GM23338 (cell line): ENCODE data around the gene CT45A10. TPM values are rescaled to one million over a fixed set of nuclear protein-coding genes. Genes with fewer than 3 reads are reported as not detected.

Experiments
- ATAC-seq: fragments of 200-7000 bp; cut with Tn5 transposase; 3 replicates; pipeline ENCODE4 v1.9.1; 2020
- DNase-seq: peaks from one replicate; pipeline ENCODE4 v3.0.0-alpha.2; 2015; ENCODE audit warnings: low spot score
- H2AFZ ChIP-seq: fragments of 200-600 bp; sonication (generic); 2 replicates; pipeline ENCODE4 v1.8.0; 2016; ENCODE audit warnings: antibody characterized with exemption, mild to moderate bottlenecking, moderate library complexity
- H3F3A ChIP-seq: fragments of 200-600 bp; sonication (generic); replicated peaks from 2 replicates; pipeline ENCODE4 v1.8.0; 2017; ENCODE audit warnings: antibody characterized with exemption, mixed run types, low read depth
- H3K27ac ChIP-seq: fragments of 200-600 bp; sonication (generic); 2 replicates; pipeline ENCODE4 v1.6.1; 2016; ENCODE audit warnings: low read depth
- H3K27me3 ChIP-seq: fragments of 200-600 bp; sonication (generic); 2 replicates; pipeline ENCODE4 v1.8.0; 2016; ENCODE audit warnings: mild to moderate bottlenecking, mixed run types, moderate library complexity; ENCODE audit not compliant: insufficient read depth
- H3K36me3 ChIP-seq: fragments of 200-600 bp; sonication (generic); 2 replicates; pipeline ENCODE4 v1.8.0; 2016; ENCODE audit warnings: mild to moderate bottlenecking; ENCODE audit not compliant: insufficient read depth
- H3K4me1 ChIP-seq: fragments of 200-600 bp; sonication (generic); 2 replicates; pipeline ENCODE4 v1.8.0; 2016; ENCODE audit warnings: mild to moderate bottlenecking, moderate library complexity; ENCODE audit not compliant: insufficient read depth
- H3K4me2 ChIP-seq: fragments of 200-600 bp; sonication (generic); 2 replicates; pipeline ENCODE4 v1.7.1; 2017; ENCODE audit warnings: mixed run types
- H3K4me3 ChIP-seq: fragments of 200-600 bp; sonication (generic); 2 replicates; pipeline ENCODE4 v1.6.1; 2016; ENCODE audit warnings: mixed run types
- H3K79me2 ChIP-seq: fragments of 200-600 bp; sonication (generic); replicated peaks from 2 replicates; pipeline ENCODE4 v1.8.0; 2017; ENCODE audit warnings: mild to moderate bottlenecking; ENCODE audit not compliant: insufficient read depth
- H3K9me2 ChIP-seq: fragments of 200-600 bp; sonication (generic); 2 replicates; pipeline ENCODE4 v1.8.0; 2017; ENCODE audit not compliant: insufficient read depth
- H4K20me1 ChIP-seq: fragments of 200-600 bp; sonication (generic); replicated peaks from 2 replicates; pipeline ENCODE4 v1.8.0; 2017; ENCODE audit warnings: mild to moderate bottlenecking; ENCODE audit not compliant: insufficient read depth
- H3K27ac Mint-ChIP-seq: 2 replicates; pipeline ENCODE4 v1.8.0; 2020; ENCODE audit warnings: inconsistent platforms, mild to moderate bottlenecking, moderate library complexity, mixed read lengths
- H3K27me3 Mint-ChIP-seq: 3 replicates; pipeline ENCODE4 v1.8.0; 2022; ENCODE audit warnings: low read depth, mild to moderate bottlenecking, moderate library complexity, mixed read lengths, inconsistent platforms; ENCODE audit not compliant: insufficient read depth, poor library complexity
- H3K36me3 Mint-ChIP-seq: 3 replicates; pipeline ENCODE4 v1.8.0; 2021; ENCODE audit warnings: low read depth, mild to moderate bottlenecking, inconsistent platforms, moderate library complexity, mixed read lengths
- H3K4me1 Mint-ChIP-seq: 3 replicates; pipeline ENCODE4 v1.8.0; 2020; ENCODE audit warnings: mild to moderate bottlenecking, inconsistent platforms, mixed read lengths
- H3K4me3 Mint-ChIP-seq: 3 replicates; pipeline ENCODE4 v1.8.0; 2021; ENCODE audit warnings: moderate library complexity, mild to moderate bottlenecking, inconsistent platforms, mixed read lengths
- H3K9me3 Mint-ChIP-seq: 3 replicates; pipeline ENCODE4 v1.8.0; 2020; ENCODE audit warnings: moderate library complexity, mild to moderate bottlenecking, inconsistent platforms, mixed read lengths
- CREB1 ChIP-seq: fragments of 250-450 bp; sonication (Bioruptor Pico); IDR thresholded peaks from 2 replicates; pipeline ENCODE4 v1.5.0; 2020; ENCODE audit warnings: low read depth, mild to moderate bottlenecking, moderate library complexity
- CTCF ChIP-seq, 2 experiments: fragments of 200-600 bp in 1 of 2; sonication (generic) in 1 of 2; conservative IDR thresholded peaks; 2 replicates each; pipeline versions ENCODE4 v1.5.1 to v1.6.1; 2016 to 2017; ENCODE audit warnings: antibody characterized with exemption in 2 of 2, low read depth in 2 of 2, mild to moderate bottlenecking in 2 of 2, moderate library complexity in 1 of 2
- ETS1 ChIP-seq: IDR thresholded peaks from 2 replicates; pipeline ENCODE4 v1.6.1; 2016; ENCODE audit warnings: antibody characterized with exemption
- EZH2 ChIP-seq: fragments of 200-600 bp; sonication (generic); IDR thresholded peaks from one replicate; pipeline ENCODE4 v1.8.0; 2017; ENCODE audit warnings: antibody characterized with exemption, mild to moderate bottlenecking, low read depth; ENCODE audit not compliant: unreplicated experiment
- EZH2phosphoT487 ChIP-seq: fragments of 200-600 bp; sonication (generic); IDR thresholded peaks from one replicate; pipeline ENCODE4 v1.8.1; 2018; ENCODE audit warnings: antibody characterized with exemption; ENCODE audit not compliant: unreplicated experiment
- JUNB ChIP-seq: IDR thresholded peaks from one replicate; pipeline ENCODE4 v1.6.1; 2016; ENCODE audit warnings: antibody characterized with exemption; ENCODE audit not compliant: unreplicated experiment
- NANOG ChIP-seq: IDR thresholded peaks from 2 replicates; pipeline ENCODE4 v1.6.1; 2016; ENCODE audit warnings: antibody characterized with exemption, borderline replicate concordance
- POLR2AphosphoS5 ChIP-seq: IDR thresholded peaks from 2 replicates; pipeline ENCODE4 v1.6.1; 2016; ENCODE audit warnings: antibody characterized with exemption, low read depth
- REST ChIP-seq: IDR thresholded peaks from one replicate; pipeline ENCODE4 v1.6.1; 2018; ENCODE audit warnings: antibody characterized with exemption; ENCODE audit not compliant: unreplicated experiment
- STAT1 ChIP-seq: IDR thresholded peaks from one replicate; pipeline ENCODE4 v1.6.1; 2016; ENCODE audit warnings: antibody characterized with exemption; ENCODE audit not compliant: unreplicated experiment
- ZNF114 ChIP-seq: fragments of 250-450 bp; sonication (Bioruptor Pico); IDR thresholded peaks from 2 replicates; pipeline ENCODE4 v1.5.0; 2020; ENCODE audit warnings: mild to moderate bottlenecking, moderate library complexity
- ZNF331 ChIP-seq: fragments of 250-450 bp; sonication (Bioruptor Pico); IDR thresholded peaks from 2 replicates; pipeline ENCODE4 v1.5.0; 2020; ENCODE audit warnings: low read depth, mild to moderate bottlenecking, moderate library complexity
- polyA plus RNA-seq: library from polyadenylated mRNA; unstranded; fragments of >200 nt; fragmentation: Nextera tagmentation; extraction: Ambion mirVana; gene quantifications from 2 replicates; pipeline ENCODE4 v1.2.1, GENCODE V29; 2016
- total RNA-seq: library from RNA; depleted of rRNA; stranded (reverse); fragments of >200 nt; shearing (Covaris generic); gene quantifications from 2 replicates; pipeline ENCODE4 v1.2.3, GENCODE V29; 2014
- TF ChIP-seq, protein P1 (sequence below): fragments of 250-450 bp; sonication (Bioruptor Pico); IDR thresholded peaks from 2 replicates; pipeline ENCODE4 v1.5.0; 2020; ENCODE audit warnings: mild to moderate bottlenecking, moderate library complexity

Gene CT45A10
- total and polyA plus RNA-seq, 2 experiments from 2014 or later = not detected

DNA sequence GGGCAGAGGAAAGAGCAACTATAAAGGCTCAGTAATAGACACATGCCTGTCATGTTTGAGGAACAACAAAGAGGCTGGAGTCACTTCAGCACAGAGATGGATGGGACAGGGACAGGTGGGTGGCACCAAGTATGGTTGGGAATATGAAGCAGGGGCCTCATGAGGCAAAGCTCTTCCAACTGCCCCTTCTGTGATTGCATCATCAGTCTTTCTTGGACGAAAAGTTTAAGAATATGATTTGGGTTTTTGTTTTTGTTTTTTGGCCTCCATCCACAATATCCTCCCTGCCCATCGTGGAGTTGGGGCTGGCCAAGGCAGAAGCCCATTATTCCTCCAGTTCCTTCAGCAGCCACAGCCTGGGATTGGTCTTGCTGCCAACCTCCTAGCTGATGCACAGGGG lies 34.7 kb upstream of the CT45A10 start:
- DNase-seq (no peak), ATAC-seq (no peak)
- Histone ChIP-seq H3K27ac (no peak overlapping the region), H3K4me1 (no peaks in the 10 kb centered on the region), H4K20me1 (no peaks in the 10 kb centered on the region), H2AFZ (no peak overlapping the region), H3K4me2 (no peak overlapping the region), H3K9me2 (no peaks in the 10 kb centered on the region), H3F3A (no peaks in the 10 kb centered on the region), H3K4me3 (no peak overlapping the region), H3K27me3 (no peaks in the 10 kb centered on the region), H3K79me2 (no peaks in the 10 kb centered on the region), H3K36me3 (no peaks in the 10 kb centered on the region)
- H3K27ac Mint-ChIP-seq = no peak overlapping the region
- H3K9me3 Mint-ChIP-seq = no peaks in the 10 kb centered on the region
- H3K4me3 Mint-ChIP-seq = no peak overlapping the region
- no peaks in the 10 kb centered on the region for H3K4me1 Mint-ChIP-seq
- H3K27me3 Mint-ChIP-seq = peaks cover 7% of the 10 kb centered on the region
- H3K36me3 Mint-ChIP-seq = no peaks in the 10 kb centered on the region
- TF ChIP-seq CREB1 (CRISPR knock-in tag) (no peak), ZNF331 (CRISPR knock-in tag) (no peak), EZH2phosphoT487 (no peak), NANOG (no peak), JUNB (no peak), EZH2 (no peak), REST (no peak), POLR2AphosphoS5 (no peak), STAT1 (no peak), ETS1 (no peak), CTCF (conservative IDR thresholded peaks at IDR 0.05; ENCODE audit: low read depth in 2 of 2) (no peak), ZNF114 (CRISPR knock-in tag) (no peak)
- TF ChIP-seq, protein P1, sequence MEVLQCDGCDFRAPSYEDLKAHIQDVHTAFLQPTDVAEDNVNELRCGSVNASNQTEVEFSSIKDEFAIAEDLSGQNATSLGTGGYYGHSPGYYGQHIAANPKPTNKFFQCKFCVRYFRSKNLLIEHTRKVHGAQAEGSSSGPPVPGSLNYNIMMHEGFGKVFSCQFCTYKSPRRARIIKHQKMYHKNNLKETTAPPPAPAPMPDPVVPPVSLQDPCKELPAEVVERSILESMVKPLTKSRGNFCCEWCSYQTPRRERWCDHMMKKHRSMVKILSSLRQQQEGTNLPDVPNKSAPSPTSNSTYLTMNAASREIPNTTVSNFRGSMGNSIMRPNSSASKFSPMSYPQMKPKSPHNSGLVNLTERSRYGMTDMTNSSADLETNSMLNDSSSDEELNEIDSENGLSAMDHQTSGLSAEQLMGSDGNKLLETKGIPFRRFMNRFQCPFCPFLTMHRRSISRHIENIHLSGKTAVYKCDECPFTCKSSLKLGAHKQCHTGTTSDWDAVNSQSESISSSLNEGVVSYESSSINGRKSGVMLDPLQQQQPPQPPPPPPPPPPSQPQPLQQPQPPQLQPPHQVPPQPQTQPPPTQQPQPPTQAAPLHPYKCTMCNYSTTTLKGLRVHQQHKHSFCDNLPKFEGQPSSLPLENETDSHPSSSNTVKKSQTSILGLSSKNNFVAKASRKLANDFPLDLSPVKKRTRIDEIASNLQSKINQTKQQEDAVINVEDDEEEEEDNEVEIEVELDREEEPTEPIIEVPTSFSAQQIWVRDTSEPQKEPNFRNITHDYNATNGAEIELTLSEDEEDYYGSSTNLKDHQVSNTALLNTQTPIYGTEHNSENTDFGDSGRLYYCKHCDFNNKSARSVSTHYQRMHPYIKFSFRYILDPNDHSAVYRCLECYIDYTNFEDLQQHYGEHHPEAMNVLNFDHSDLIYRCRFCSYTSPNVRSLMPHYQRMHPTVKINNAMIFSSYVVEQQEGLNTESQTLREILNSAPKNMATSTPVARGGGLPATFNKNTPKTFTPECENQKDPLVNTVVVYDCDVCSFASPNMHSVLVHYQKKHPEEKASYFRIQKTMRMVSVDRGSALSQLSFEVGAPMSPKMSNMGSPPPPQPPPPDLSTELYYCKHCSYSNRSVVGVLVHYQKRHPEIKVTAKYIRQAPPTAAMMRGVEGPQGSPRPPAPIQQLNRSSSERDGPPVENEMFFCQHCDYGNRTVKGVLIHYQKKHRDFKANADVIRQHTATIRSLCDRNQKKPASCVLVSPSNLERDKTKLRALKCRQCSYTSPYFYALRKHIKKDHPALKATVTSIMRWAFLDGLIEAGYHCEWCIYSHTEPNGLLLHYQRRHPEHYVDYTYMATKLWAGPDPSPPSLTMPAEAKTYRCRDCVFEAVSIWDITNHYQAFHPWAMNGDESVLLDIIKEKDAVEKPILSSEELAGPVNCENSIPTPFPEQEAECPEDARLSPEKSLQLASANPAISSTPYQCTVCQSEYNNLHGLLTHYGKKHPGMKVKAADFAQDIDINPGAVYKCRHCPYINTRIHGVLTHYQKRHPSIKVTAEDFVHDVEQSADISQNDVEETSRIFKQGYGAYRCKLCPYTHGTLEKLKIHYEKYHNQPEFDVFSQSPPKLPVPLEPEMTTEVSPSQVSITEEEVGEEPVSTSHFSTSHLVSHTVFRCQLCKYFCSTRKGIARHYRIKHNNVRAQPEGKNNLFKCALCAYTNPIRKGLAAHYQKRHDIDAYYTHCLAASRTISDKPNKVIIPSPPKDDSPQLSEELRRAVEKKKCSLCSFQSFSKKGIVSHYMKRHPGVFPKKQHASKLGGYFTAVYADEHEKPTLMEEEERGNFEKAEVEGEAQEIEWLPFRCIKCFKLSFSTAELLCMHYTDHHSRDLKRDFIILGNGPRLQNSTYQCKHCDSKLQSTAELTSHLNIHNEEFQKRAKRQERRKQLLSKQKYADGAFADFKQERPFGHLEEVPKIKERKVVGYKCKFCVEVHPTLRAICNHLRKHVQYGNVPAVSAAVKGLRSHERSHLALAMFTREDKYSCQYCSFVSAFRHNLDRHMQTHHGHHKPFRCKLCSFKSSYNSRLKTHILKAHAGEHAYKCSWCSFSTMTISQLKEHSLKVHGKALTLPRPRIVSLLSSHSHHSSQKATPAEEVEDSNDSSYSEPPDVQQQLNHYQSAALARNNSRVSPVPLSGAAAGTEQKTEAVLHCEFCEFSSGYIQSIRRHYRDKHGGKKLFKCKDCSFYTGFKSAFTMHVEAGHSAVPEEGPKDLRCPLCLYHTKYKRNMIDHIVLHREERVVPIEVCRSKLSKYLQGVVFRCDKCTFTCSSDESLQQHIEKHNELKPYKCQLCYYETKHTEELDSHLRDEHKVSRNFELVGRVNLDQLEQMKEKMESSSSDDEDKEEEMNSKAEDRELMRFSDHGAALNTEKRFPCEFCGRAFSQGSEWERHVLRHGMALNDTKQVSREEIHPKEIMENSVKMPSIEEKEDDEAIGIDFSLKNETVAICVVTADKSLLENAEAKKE (CRISPR knock-in tag) = no peak
